SK-N-MC (cell line): ENCODE data around the gene SREBF1.

ENCODE experiments used
- EZH2 ChIP-seq: fragments of 200-600 bp; sonication (generic); IDR thresholded peaks from one replicate; pipeline ENCODE4 v1.6.1; 2017; ENCODE audit warnings: antibody characterized with exemption
- FOXP2 ChIP-seq: optimal IDR thresholded peaks from 2 replicates; pipeline ENCODE3; 2011; ENCODE audit warnings: mild to moderate bottlenecking, moderate library complexity; ENCODE audit not compliant: insufficient read depth; ENCODE audit errors: extremely low read length, control extremely low read depth

DNA sequence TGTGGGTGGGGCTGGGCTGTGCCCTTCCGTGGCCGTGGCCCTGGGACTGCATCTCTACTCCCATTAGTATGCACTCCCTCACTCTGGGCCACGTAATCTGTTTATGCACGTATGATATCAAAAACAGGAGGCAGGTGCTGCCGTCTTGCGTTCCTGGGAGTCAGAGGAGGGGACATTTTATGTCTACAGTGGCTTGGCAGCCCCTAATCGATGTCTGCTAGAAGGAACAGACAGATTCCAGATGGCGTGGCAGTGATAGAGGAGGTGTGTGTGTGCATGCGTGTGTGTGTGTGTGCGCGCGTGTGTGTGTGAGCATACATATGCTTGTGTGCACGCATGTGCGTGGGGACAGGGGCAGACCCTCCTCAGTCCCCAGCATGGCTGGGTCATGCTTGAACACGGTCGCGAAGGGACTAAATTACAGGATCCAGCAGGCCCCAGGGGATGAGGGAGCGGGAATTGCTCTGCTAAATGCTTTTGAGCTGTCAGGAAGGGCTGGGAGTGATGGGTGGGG is 44.7 kb downstream of the SREBF1 start:
- TF ChIP-seq EZH2 (no peak), FOXP2 (no peak)
